H1 (cell line): ENCODE results near the gene MRC2.

Experiments
- CBX5 ChIP-seq: fragments of 300-800, 300-1000 bp; sonication (generic); IDR thresholded peaks from 2 replicates; pipeline ENCODE4 v1.7.1; 2016; ENCODE audit warnings: antibody characterized with exemption, low read length, low read depth
- CTCF ChIP-seq, 3 experiments: IDR thresholded peaks; 1 replicate in 2 of 3; 2 replicates in 1 of 3; pipeline versions ENCODE4 v1.5.1 to v1.6.1; 2011; ENCODE audit warnings: low read length in 3 of 3, mild to moderate bottlenecking in 3 of 3, inconsistent platforms in 2 of 3, low read depth in 1 of 3, moderate library complexity in 1 of 3; ENCODE audit not compliant: insufficient read depth in 1 of 3; ENCODE audit errors: control extremely low read depth in 1 of 3
- FOSL1 ChIP-seq: IDR thresholded peaks from 2 replicates; pipeline ENCODE4 v1.6.1; 2011; ENCODE audit warnings: mild to moderate bottlenecking, low read depth, low read length, moderate library complexity; ENCODE audit not compliant: insufficient read depth
- HDAC2 ChIP-seq, 2 experiments: fragments of 300-600 bp in 1 of 2; sonication (generic) in 1 of 2; IDR thresholded peaks; 2 replicates each; pipeline ENCODE4 v1.6.1; 2011 to 2012; ENCODE audit warnings: low read depth in 2 of 2, low read length in 2 of 2, mild to moderate bottlenecking in 2 of 2, moderate library complexity in 2 of 2, borderline replicate concordance in 1 of 2, inconsistent platforms in 1 of 2
- JUND ChIP-seq: IDR thresholded peaks from 2 replicates; pipeline ENCODE4 v1.6.1; 2011; ENCODE audit warnings: mild to moderate bottlenecking, improper control_type of control experiment, low read length
- KDM1A ChIP-seq: fragments of 200-600, 300-600 bp; sonication (generic); IDR thresholded peaks from 2 replicates; pipeline ENCODE4 v1.7.1; 2016; ENCODE audit warnings: mild to moderate bottlenecking, low read length, borderline replicate concordance
- RFX5 ChIP-seq: IDR thresholded peaks from 2 replicates; pipeline ENCODE4 v1.6.1; 2011; ENCODE audit warnings: low read depth, low read length, improper control_type of control experiment, borderline replicate concordance
- TEAD4 ChIP-seq: IDR thresholded peaks from 2 replicates; pipeline ENCODE4 v1.6.1; 2012; ENCODE audit warnings: low read depth, low read length, inconsistent platforms, mixed read lengths

GRCh38 chr17:62713086-62713881 lies 85.8 kb downstream of the MRC2 start:
- TF ChIP-seq KDM1A (no peak), TEAD4 (no peak), JUND (no peak), HDAC2 (IDR thresholded peaks at IDR 0.05; ENCODE audit: borderline replicate concordance in 1 of 2, low read depth in 2 of 2, low read length in 2 of 2) (no peak), FOSL1 (no peak), RFX5 (no peak), CBX5 (no peak), CTCF (IDR thresholded peaks at IDR 0.05; ENCODE audit: control extremely low read depth in 1 of 3, insufficient read depth in 1 of 3, low read depth in 1 of 3, low read length in 3 of 3) (no peak)
